GM20431 (cell line): ENCODE measurements around the gene TIMP3.

Experiments
- in situ Hi-C: fragments of 300-500 bp; cut with MseI, MboI; formaldehyde crosslinking; loops from one replicate; pipeline ENCODE4 v1.15.0; 2020; ENCODE audit warnings: low sequenced_read_pairs; ENCODE audit not compliant: unreplicated experiment

The TIMP3 gene

DNA sequence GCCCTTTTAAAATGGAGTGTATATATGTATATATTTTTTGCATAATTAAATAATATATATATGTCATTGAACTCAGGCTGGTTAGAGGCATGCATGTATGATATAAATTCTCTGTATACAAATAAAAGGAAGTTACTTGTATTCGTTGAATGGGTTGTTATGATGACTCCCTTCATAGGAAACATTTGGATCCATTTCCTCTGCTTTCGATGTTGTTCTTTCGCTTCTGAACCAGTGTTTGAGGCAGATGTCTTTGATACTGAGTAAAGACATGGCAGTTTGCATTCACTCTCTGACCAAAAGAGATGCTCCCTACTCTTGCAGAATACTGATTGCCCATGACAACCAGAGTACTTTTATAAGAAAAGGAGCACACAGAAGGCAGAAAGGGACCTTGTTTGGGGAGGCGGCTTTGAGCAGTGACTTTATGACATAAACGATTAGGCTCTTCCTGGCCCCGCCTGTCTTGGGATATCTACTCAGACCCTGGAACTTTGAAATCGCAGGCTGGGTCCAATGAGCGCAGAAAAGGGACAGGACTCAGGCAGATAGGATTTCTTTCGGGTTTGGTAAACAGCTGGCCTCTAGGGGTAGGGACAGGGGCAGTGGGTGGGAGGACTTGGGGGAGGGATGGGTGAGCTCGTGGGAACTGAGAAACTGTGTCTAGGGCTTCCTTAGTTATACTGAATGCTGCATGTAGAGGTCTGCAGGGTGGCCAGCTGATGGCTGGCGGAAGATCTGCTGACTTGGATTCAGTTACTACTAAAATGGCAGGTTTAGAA is 23.2 kb downstream of the TIMP3 start:
- in situ Hi-C loops, result no loop called here

DNA sequence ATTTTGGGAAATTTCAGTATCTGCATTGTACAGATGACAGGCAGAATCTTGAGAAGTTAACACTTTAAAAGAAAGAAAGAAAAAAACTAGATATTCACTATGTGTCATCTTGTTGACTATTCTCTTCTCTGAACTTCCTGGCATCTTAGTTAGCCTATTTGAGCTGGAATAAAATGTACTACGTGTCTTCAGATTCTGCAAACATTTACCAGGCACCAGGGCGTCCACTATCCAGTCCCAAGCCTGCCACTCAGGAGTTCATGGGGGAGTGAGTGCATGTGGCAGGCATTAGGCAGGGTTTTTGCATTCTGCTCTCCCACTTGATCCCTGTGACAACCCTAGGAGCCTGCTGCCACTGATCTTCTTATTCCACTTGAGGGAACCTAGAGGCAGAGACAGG is 25.0 kb downstream of the TIMP3 start:
- in situ Hi-C loops, result no loop called here

DNA sequence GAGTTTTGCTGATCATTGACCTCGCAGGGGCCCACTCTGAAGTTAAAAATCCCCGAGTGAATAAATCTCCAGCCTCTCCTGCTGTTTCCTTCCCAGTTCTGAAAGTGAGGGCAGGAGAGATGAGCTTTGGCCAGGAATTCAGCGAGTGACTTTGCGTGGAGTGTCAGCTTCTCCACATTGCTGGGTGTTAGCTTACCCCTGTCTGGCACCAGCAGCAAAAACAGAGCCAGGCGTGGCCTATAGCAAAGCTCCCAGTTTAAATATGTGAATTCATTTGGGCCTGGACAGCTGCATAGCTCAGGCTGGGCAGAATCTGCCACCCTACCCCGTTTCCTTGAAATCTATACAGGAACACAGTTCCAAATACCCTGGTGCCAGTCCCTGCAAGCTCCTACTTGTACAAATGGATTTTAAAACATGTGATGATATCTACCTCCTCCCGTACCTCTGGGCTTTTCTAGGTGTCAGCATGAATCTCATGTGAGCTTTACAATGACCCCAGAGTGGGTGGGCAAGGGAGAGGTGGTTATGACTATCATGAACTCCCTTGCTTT is 25.6 kb downstream of the TIMP3 start:
- in situ Hi-C loops, result no loop called here

DNA sequence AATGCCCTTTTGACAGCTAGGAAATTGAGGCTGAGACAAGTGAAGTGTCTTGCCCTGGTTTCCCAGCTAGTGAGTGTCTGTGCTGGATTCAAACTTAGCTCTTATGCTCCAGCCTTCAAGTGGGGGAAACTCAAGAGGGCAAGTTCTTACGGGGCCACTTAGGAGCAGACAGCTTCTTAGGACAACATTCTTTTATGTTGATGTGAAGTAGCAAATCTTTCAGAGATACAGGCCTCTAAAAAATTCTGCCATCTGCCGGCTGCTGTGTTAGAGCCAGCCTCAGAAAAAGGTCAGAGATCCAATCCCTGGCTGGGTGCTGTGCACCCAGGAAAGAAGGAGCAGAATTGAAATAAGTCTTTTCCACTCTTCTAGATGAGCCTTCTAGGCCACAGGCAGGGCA is 26.6 kb downstream of the TIMP3 start:
- in situ Hi-C loops, result no loop called here

DNA sequence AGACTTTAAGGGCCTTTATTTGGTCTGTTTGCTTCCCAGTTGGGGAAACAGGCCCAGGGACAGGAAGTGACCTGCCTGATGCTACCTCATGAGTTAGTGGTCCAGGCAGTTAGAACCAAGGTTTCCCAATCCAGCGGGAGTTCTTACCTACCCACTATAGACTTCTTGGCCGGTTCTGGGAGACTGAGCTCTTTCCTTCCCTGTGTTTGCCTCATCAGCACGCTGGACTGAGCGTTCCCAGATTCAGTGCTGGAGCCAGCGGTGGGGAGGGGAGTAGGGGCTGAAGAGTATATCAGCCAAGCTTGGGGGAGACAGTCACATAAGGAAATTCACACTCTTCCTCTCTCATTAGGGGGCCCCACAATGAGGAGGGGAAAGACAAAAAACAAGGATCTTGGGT is 27.1 kb downstream of the TIMP3 start:
- in situ Hi-C loops, result no loop called here

DNA sequence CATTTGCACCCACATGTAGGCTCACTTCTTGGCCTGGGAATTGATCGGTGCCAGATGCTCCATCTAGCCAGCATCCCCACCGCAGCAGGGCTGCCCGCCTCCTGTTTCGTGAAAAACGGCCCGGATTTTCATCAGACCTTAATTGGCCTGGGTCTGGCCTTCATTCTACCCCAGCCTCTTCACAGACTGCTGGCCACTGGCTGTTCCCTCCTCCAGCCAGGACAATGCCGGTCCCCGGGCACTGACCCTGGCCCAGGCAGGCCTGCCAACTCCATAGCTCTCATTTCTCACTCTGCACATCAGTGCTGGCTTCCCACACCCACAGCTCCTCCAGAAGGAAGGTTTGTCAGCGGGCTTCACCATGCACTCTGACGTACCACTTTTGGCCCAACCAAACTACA is 27.9 kb downstream of the TIMP3 start:
- in situ Hi-C loops, result no loop called here

DNA sequence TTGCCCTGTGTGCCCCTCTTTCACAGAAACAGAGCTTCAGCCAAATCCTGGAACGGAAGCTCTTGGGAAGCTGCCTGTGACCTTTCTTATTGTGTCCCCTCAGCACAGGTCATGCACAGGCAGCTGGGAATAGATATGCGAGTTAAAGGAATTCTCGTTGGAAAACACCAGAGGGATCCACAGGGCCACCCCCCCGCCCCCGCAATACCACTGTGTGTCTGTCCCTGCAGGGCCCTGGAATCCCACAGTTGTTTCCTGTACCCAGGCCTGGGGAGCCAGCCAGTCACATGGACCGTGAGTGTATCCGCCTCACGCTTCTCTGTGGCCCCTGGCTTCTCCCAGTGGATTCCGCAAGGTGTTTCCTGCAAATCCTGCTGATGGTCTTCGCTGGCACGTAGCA is 29.0 kb downstream of the TIMP3 start:
- in situ Hi-C loops, result no loop called here

DNA sequence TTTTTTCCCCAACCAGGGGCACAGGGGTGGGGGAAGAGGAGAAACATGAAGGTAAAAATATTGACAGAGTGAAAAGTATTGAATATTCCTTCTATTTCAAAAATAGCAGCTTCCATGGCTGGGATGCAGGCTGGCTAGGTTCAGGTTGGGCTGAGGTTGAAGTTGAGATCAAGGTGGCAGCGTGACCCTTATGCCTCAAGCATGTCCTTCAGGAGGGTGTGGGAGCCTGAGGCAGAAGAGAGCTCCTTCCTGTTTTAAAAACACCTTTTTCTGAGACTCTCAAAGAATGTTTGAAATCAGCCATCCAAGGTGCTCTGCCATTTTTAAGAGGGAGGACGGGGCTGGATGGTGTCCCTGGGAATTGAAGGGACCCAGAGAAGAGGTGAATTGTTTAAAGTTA is 29.5 kb downstream of the TIMP3 start:
- in situ Hi-C loops, result no loop called here

DNA sequence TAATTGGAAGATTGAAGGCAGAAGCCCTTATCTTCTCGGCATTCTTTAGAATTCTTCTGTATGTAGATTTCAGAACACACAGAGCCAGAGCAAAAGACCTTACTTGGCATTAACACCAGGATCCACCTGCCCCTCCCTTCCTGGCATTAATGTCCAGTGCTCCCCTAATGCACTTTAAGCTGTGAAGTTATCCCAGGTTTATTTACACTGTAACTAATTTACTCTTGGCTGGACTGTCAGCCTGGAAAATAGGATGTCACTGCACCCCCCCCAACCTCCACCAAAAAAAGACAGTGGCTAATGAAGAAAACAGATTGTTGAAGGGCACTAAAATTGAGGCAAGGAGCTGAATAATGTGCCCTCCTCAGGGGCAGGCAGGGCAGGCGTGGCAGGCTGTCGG is 30.1 kb downstream of the TIMP3 start:
- in situ Hi-C loops, result no loop called here

DNA sequence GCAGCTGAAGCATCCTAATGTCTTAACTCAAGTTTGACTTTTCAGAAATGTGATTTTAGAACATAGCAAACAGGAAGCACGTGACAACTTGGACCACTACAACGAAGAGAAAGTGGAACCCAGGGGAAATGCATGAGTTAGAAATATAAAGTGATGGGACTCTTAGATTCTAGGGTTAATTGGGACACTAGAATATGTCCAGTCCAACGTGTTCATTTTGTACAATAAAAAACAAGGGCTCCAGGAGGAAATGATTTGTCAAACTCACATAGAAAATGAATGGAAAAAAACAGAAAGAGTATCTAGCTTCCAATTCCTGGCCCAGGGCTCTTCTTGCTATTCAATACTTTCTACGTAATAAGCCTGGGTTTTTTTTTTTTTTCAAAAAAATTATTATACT is 30.7 kb downstream of the TIMP3 start:
- in situ Hi-C loops, result no loop called here

DNA sequence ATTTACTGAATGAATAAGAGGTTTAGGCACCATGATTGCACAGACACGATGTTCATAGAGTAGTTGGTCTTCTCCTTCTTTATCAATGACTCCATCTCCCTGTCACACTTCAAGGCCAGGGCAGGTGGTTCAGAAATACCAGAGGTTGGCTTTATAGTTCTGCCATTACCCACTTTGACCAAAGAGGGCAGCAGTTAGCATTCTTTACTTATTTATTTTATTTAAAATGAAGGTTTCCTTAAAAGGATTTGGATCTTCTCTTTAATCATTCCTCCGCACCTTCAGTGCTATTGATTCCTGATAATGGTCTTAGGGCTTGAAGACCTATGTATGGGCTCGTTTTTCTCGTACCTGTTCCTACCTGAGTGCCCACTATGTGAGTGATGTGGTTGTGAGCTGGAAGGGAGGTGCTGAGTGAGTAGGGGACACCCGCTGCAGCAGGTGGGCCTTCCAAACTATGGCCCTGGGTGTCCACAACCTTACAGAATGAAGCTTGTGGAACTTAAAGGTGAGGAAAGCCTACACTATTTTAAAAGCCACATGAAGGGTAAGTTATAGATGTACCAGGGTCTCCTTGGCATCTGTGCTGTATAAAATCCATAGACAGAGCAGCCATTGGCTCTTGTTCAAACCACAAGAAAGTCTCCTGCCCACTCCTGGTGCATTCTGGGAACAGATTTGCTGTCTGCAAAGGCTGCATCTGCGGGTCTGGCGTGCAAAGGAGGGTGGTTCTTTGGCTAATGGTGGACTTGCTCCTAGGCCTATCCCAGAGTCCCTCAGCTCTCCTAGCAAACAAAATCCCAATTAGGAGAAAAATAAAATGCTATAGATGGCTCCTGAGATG is 35.0 kb downstream of the TIMP3 start:
- in situ Hi-C loops, result no loop called here

DNA sequence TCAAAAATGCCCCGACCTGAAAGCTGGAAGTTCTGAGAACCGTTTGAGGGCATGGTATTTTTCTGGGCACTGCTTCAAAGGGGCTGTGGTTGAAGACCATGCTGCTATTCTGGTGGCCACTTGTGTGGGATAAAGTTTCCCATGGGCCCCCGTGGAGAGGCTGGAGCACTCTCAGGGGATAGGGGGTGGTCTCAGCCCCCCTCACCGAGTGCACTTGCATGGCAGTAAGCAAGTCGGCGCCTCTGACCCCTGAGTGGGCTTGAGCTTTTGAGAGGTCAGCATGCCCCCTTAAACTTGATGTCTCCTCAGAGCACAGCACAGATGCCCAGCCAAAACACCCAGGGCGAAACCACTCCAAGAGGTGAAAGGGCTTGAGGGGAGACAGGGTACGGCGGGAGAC is 35.6 kb downstream of the TIMP3 start:
- in situ Hi-C loops, result no loop called here

DNA sequence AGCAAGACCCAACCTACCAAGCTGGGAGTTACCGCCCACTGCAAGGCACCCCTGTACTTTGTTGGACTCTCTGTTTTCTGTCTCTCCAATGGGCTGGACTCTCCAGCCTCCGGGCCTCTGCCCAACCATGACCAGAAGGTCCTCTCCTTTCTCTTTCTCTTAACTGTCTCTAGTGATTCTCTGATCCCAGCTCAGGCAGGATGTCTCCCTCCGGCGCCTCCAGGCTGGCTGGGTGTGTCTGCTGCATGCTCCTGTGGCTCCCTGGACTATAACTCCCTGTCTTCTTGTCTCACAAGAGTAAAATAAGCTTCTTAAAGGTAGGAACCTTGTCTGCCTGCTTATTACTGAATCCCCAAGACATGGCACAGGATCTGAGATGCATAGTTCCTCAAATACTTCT is 36.3 kb downstream of the TIMP3 start:
- in situ Hi-C loops, result no loop called here

DNA sequence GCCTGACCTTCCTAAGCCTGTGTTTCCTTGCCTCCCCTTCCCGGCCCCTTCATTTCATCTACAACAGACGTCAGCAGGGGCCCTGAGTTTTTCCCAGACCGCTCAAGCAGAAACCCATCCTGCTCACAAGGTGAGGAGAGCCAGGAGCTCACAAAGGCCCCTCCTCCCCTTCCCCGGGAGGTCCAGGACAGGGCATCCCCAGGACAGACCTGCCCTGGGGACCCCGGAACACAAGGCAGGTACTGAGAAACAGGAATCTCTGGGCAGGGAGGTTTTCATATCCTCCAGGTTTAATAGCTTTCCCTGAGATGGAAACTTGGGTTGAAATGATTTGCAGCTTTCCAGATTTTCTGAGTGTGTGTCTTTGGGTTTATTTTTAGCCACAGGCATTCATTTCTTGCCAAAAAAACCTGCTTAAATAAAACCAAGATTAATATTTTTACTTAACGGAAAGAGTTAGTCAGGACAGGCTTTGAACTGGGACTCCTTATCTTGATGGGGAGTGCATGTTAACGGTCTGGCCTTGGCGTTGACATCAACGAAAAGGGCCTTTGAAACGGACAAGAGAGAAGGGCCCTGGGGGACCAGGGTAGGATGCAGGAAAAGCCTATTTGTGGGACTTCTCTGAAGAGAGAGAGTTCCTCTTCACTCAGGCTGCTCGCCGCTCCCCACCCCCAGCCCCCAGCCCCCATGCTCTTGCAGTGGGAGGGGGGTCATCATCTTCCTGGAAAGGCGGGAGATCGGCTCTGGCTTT is 38.5 kb downstream of the TIMP3 start:
- in situ Hi-C loops, result no loop called here

DNA sequence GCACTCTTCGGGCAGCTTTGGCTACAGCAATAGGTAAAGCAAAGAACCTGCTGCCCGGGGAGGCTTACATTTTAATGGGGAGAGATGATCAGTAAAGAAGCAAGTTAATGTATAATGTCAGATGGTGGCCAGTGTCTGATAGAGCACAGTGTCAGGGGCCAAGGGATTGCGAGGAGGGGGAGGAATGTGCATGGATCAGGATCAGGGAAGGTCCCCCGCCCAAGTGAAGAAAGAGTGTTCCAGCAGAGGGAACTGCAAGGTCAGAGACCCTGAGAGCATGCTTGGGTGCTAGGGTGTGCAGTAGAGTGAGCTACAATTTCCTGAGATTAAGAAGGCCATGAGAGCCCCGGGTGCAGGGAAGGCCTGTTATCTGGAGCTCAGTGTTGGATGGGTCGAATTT is 39.7 kb downstream of the TIMP3 start:
- in situ Hi-C loops, result no loop called here

DNA sequence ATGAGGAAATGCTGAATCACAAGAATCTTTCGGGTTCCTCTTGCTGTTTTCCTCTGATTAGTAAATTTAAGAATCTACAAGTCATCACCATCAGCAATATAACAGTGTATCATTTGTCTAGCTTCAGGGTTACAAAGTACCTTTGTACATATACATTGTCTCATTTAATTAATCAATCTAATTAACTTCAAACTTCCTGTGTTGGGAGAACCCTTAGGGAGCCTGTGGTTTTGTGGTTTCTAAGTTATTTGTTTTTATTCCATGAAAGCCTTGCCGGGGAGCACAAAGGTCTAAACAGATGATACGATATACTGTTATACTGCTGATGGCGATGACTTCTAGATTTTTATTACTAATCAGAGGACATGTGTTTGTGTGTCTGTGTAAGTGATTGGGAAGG is 41.0 kb downstream of the TIMP3 start:
- in situ Hi-C loops, result no loop called here

DNA sequence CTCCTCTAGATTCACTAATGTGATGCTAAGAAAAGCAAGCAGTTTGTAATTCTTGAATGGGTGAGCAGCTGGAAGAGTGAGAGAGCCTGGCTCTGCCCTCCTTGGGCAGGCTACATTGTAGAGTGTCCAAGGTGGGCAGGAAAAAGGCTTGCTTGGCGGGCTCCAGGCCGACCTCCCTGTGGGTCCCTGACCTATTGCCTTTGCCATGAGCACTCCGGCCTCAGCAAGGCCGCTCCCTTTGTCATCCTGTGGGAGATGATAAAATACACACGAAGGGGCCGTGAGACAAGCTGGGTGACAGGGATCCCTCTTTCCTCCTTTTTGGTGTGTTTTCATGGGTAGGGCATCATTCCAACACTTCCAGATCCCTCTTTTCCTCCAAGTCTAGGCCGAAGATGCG is 41.8 kb downstream of the TIMP3 start:
- in situ Hi-C loops, result no loop called here

DNA sequence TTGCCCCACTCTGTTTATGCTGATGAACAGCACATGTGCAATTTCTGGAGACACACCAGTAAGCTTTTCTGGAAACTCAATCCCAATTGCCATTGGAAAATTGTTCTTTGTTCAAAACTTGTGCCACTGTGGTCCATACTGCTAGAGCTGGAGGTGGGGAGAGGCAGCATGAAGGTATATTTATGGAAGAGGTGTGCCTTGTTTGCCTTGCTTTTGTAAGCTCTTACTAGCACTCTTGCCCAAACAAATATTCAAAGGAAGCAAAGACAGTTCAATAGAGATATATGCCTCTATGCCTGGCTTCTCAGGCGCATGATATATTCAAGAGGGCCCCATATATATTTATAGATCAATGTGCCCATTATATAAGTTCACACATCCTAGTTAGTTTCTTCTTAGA is 42.7 kb downstream of the TIMP3 start:
- in situ Hi-C loops, result no loop called here

DNA sequence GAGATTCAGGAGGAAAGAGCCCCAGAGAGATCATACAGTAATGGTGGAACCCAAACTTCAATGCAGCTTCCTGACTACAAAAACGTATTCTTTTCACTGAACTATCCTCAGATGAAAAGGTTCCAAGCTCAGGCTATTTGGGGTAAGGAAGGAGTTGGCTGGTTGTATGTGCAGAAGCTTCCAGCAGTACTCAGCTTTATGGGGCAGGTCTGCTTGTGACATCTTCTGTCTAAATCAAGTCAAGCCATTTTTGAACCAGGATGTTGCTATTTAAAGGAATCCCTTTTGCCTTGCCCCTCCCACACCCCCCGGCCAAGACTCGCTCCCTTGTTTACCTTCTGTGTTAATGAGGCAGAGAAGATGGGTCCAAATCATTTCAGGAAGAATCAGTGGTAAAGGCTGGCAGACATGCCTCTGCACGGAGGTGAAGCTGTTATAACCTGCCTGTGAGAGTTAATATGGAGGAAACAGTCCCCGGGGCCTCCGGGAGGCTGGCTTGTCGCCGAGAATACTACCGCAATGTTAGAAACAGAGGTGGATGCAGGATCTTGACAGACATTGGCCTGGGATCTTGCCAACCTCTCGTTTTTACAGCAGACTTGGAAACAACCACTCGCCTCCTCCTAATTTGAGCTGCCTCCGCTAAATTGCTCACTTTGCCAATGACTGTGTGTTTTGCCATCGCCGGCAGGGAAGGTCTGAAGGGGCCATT is 45.4 kb downstream of the TIMP3 start:
- in situ Hi-C loops, result no loop called here

DNA sequence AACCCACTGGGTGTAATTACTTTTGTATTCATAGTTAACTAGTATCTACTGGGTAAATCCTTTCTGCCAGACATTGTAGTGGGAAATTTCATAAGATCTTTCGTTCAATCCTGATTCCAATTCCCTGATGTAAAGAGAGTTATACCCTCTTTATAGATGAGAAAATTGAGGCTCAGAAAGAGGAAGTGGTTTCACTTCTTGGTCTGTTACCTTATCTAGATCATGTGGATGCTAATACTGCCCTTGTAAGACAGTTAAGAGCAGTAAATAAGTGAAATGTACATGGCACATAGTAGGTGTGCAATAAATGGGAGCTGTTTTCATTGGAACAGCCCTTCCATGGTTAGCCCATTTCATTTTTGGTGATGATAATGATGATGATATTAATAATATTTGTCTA is 46.7 kb downstream of the TIMP3 start:
- in situ Hi-C loops, result no loop called here
